HCT116 (cell line): ENCODE data around the gene SLC38A2. TPM values are rescaled to one million over a fixed set of nuclear protein-coding genes. Genes with fewer than 3 reads are reported as not detected.

Experiments used
- ATAC-seq: fragments of 200-7000 bp; cut with Tn5 transposase; 2 replicates; pipeline ENCODE4 v1.9.1; 2020; ENCODE audit warnings: mild to moderate bottlenecking, moderate library complexity
- BruUV-seq: library from RNA; stranded (reverse); fragments of 400-500 nt; replicated peaks from 2 replicates; lab custom pipeline; 2021; lab: Mats Ljungman, UMichigan
- CTCF ChIA-PET: fragments of 300-600 bp; sonication (Branson Sonifier 250); formaldehyde crosslinking; loops from one replicate; lab custom pipeline; 2021; ENCODE audit warnings: antibody characterized with exemption; lab: Charles Lee
- POLR2A ChIA-PET: fragments of 300-600, 350-600 bp; sonication (Branson Sonifier 250); formaldehyde crosslinking; loops from one replicate; lab custom pipeline; 2021; ENCODE audit warnings: antibody characterized with exemption; lab: Charles Lee
- RAD21 ChIA-PET, 2 experiments: fragments of 300-600 bp; sonication (Branson Sonifier 250); formaldehyde crosslinking; loops; one replicate each; lab custom pipeline; 2023; ENCODE audit warnings: low total read pairs in 2 of 2; ENCODE audit not compliant: uncharacterized antibody in 2 of 2, unreplicated experiment in 2 of 2, low non-redundant PET in 1 of 2; lab: Charles Lee
- DNase-seq: peaks from one replicate; pipeline ENCODE4 v3.0.0-alpha.2; 2010; ENCODE audit warnings: low read depth, low spot score
- H2AFZ ChIP-seq: fragments of 200-600 bp; shearing (Covaris generic), sonication (generic); 2 replicates; pipeline ENCODE4 v1.6.1; 2017; ENCODE audit warnings: low read depth, mixed run types, mixed read lengths, antibody characterized with exemption, low read length; ENCODE audit not compliant: poor library complexity, severe bottlenecking
- H3K27ac ChIP-seq: 2 replicates; pipeline ENCODE4 v1.5.1; 2012; ENCODE audit warnings: low read depth, low read length
- H3K27me3 ChIP-seq: fragments of 200-600 bp; sonication (generic); 2 replicates; pipeline ENCODE4 v1.6.1; 2016; ENCODE audit warnings: mixed run types, low read length, mixed read lengths; ENCODE audit not compliant: insufficient read depth
- H3K36me3 ChIP-seq, 2 experiments: fragments of 200-500 bp in 1 of 2; fragments of 200-600 bp in 1 of 2; sonication (Bioruptor generic) in 1 of 2; sonication (generic) in 1 of 2; 2 replicates each; pipeline versions ENCODE4 v1.5.1 to v1.6.1; 2014 to 2016; ENCODE audit warnings: low read length in 2 of 2, inconsistent platforms in 1 of 2, mixed read lengths in 1 of 2, mixed run types in 1 of 2; ENCODE audit not compliant: insufficient read depth in 2 of 2, control insufficient read depth in 1 of 2
- H3K4me1 ChIP-seq, 2 experiments: fragments of 200-600 bp in 1 of 2; sonication (generic) in 1 of 2; 2 replicates each; pipeline versions ENCODE4 v1.5.1 to v1.6.1; 2012 to 2017; ENCODE audit warnings: low read length in 2 of 2, inconsistent platforms in 1 of 2, mild to moderate bottlenecking in 1 of 2, mixed read lengths in 1 of 2, mixed run types in 1 of 2, moderate library complexity in 1 of 2; ENCODE audit not compliant: insufficient read depth in 2 of 2, control insufficient read depth in 1 of 2
- H3K4me2 ChIP-seq: fragments of 200-600 bp; sonication (generic); 2 replicates; pipeline ENCODE4 v1.6.1; 2017; ENCODE audit warnings: mixed run types, low read length, mixed read lengths
- H3K4me3 ChIP-seq, 2 experiments: fragments of 200-600 bp in 1 of 2; sonication (generic) in 1 of 2; replicated peaks in 1 of 2; 2 replicates each; pipeline ENCODE4 v1.5.1; 2011 to 2016; ENCODE audit warnings: low read length in 2 of 2, control low read depth in 1 of 2, low read depth in 1 of 2, mild to moderate bottlenecking in 1 of 2, mixed read lengths in 1 of 2, mixed run types in 1 of 2
- H3K79me2 ChIP-seq: fragments of 200-600 bp; sonication (generic); 2 replicates; pipeline ENCODE4 v1.6.1; 2017; ENCODE audit warnings: mild to moderate bottlenecking, mixed run types, low read length, moderate library complexity, mixed read lengths; ENCODE audit not compliant: insufficient read depth
- H3K9ac ChIP-seq: fragments of 200-600 bp; sonication (generic); 2 replicates; pipeline ENCODE4 v1.6.1; 2016; ENCODE audit warnings: low read length, mixed read lengths
- H3K9me2 ChIP-seq: fragments of 200-600 bp; sonication (generic), shearing (Covaris generic); 2 replicates; pipeline ENCODE4 v1.6.1; 2017; ENCODE audit warnings: mixed run types, mild to moderate bottlenecking, moderate library complexity; ENCODE audit not compliant: insufficient read depth
- H3K9me3 ChIP-seq, 2 experiments: fragments of 200-500 bp in 1 of 2; fragments of 200-600 bp in 1 of 2; sonication (Bioruptor generic) in 1 of 2; sonication (generic) in 1 of 2; 2 replicates each; pipeline ENCODE4 v1.6.1; 2014 to 2017; ENCODE audit warnings: low read length in 2 of 2, mixed read lengths in 2 of 2, inconsistent platforms in 1 of 2, low read depth in 1 of 2, mild to moderate bottlenecking in 1 of 2, mixed run types in 1 of 2, moderate library complexity in 1 of 2; ENCODE audit not compliant: control insufficient read depth in 1 of 2, insufficient read depth in 1 of 2
- H4K20me1 ChIP-seq: fragments of 200-600 bp; sonication (generic), shearing (Covaris generic); 2 replicates; pipeline ENCODE4 v1.6.1; 2017; ENCODE audit warnings: mixed run types, mild to moderate bottlenecking, moderate library complexity; ENCODE audit not compliant: insufficient read depth
- CBX3 ChIP-seq: IDR thresholded peaks from 2 replicates; pipeline ENCODE4 v1.6.1; 2012; ENCODE audit warnings: low read depth
- CEBPB ChIP-seq: IDR thresholded peaks from 2 replicates; pipeline ENCODE4 v1.6.1; 2012; ENCODE audit warnings: low read depth
- EGR1 ChIP-seq: IDR thresholded peaks from 2 replicates; pipeline ENCODE4 v1.6.1; 2012; ENCODE audit warnings: low read depth
- EZH2 ChIP-seq: fragments of 200-600 bp; sonication (generic); IDR thresholded peaks from 2 replicates; pipeline ENCODE4 v1.6.1; 2017; ENCODE audit warnings: antibody characterized with exemption, mixed run types
- EZH2phosphoT487 ChIP-seq: fragments of 200-600 bp; IDR thresholded peaks from 2 replicates; pipeline ENCODE4 v1.6.1; 2018; ENCODE audit warnings: antibody characterized with exemption, borderline replicate concordance
- FOSL1 ChIP-seq: IDR thresholded peaks from 2 replicates; pipeline ENCODE4 v1.6.1; 2012; ENCODE audit warnings: low read depth
- SIN3A ChIP-seq: IDR thresholded peaks from 2 replicates; pipeline ENCODE4 v1.6.1; 2012; ENCODE audit warnings: low read depth
- SRF ChIP-seq: IDR thresholded peaks from 2 replicates; pipeline ENCODE4 v1.6.1; 2012; ENCODE audit warnings: low read depth
- ZFX ChIP-seq: fragments of 450-650 bp; IDR thresholded peaks from 2 replicates; pipeline ENCODE4 v1.6.1; 2017
- intact Hi-C: fragments of 100-400 bp; cut with micrococcal nuclease; formaldehyde crosslinking; loops from 2 replicates; pipeline ENCODE4 v1.10.0; 2022
- total RNA-seq: library from RNA; stranded (reverse); gene quantifications from one replicate; pipeline ENCODE4 v1.2.1, GENCODE V29; 2021; ENCODE audit not compliant: unreplicated experiment
- TF ChIP-seq, protein P1 (sequence below): IDR thresholded peaks from 2 replicates; pipeline ENCODE4 v1.6.1; 2012
- TF ChIP-seq, protein P2 (sequence below): IDR thresholded peaks from 2 replicates; pipeline ENCODE4 v1.6.1; 2011; ENCODE audit warnings: mild to moderate bottlenecking, low read length, moderate library complexity; ENCODE audit not compliant: insufficient replicate concordance; ENCODE audit errors: extremely low read depth

The SLC38A2 gene
- total RNA-seq, 1 experiment from 2014 or later = 1,049 TPM

DNA sequence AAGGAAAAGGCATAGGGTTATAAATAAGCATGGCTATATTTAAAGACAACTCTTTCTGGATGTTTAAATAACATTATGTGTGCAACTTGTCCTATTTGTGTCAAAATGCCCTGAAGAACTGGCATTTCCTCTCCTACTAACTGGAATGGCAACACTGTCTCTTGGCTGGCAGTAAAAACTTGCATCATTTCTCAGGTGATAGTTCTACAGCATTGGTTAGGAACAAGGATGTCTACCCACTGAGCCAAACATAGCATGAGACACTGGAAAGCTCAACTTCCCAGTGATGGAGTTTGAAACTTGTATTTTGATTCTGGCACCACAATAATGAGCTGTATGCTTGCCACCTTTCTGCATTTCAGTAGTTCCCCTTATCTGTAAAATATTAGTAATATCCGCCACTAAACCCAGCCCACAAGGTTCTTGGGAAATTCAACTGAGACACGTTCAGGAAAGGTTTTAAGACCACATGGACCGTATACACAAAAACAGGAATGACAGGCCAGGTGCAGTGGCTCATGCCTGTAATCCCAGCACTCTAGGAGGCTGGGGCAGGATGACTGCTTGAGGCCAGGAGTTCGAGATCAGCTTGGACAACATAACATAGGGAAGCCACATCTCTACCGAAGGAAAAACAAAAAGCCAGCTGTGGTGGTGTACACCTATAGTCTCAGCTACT lies 5.1 kb downstream of the SLC38A2 start:
- Histone ChIP-seq H2AFZ (no peak overlapping the region), H3K4me2 (peak overlapping the region; percentile 1; the same call in 1 of the 2 replicates), H4K20me1 (peaks cover 81% of the 10 kb centered on the region)
- ATAC-seq = no peak
- TF ChIP-seq SIN3A = peak; percentile 29; the same call in 1 of the 2 replicates
- TF ChIP-seq CEBPB = peak; percentile 1; the same call in 1 of the 2 replicates
- no peak for TF ChIP-seq ZFX
- TF ChIP-seq, all 23 proteins: peak for 2
- ChIA-PET POLR2A (interaction anchor here (1.0 to 7.6 kb wide), 11 partner anchors 9 to 377 kb away, joined by 3 to 82 read pairs (median 4); partner anchors contain the start of gene SCAF11), RAD21 (no interaction called here), CTCF (no interaction called here)
- Histone ChIP-seq H3K9ac (no peak overlapping the region), H3K9me3 (no peaks in the 10 kb centered on the region), H3K27me3 (no peaks in the 10 kb centered on the region), H3K36me3 (peaks cover 82 to 86% of the 10 kb centered on the region in 2 experiments), H3K4me1 (peaks cover 32 to 62% of the 10 kb centered on the region in 2 experiments), H3K9me2 (no peaks in the 10 kb centered on the region), H3K27ac (peak overlapping the region; percentile 7; the same call in 1 of the 2 replicates), H3K79me2 (peaks cover 100% of the 10 kb centered on the region), H3K4me3 (no peak overlapping the region)
- intact Hi-C loops = loop anchor here (5.0 kb wide), 1 partner anchor 85 kb away; no protein-coding TSS in a partner anchor
- DNase-seq = no peak
- BruUV-seq = no TSS peak

GRCh38 chr12:46366771-46367170 lies 5.8 kb downstream of the SLC38A2 start:
- TF ChIP-seq EZH2 (no peak), SRF (no peak), ZFX (no peak), EZH2phosphoT487 (no peak), FOSL1 (no peak), CBX3 (no peak), EGR1 (no peak)
- TF ChIP-seq, protein P1, sequence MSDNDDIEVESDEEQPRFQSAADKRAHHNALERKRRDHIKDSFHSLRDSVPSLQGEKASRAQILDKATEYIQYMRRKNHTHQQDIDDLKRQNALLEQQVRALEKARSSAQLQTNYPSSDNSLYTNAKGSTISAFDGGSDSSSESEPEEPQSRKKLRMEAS = no peak
- TF ChIP-seq, protein P2, sequence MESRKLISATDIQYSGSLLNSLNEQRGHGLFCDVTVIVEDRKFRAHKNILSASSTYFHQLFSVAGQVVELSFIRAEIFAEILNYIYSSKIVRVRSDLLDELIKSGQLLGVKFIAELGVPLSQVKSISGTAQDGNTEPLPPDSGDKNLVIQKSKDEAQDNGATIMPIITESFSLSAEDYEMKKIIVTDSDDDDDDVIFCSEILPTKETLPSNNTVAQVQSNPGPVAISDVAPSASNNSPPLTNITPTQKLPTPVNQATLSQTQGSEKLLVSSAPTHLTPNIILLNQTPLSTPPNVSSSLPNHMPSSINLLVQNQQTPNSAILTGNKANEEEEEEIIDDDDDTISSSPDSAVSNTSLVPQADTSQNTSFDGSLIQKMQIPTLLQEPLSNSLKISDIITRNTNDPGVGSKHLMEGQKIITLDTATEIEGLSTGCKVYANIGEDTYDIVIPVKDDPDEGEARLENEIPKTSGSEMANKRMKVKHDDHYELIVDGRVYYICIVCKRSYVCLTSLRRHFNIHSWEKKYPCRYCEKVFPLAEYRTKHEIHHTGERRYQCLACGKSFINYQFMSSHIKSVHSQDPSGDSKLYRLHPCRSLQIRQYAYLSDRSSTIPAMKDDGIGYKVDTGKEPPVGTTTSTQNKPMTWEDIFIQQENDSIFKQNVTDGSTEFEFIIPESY = no peak
- TF ChIP-seq, all 23 proteins: peak for 0
- intact Hi-C loops = loop anchor here (5.0 kb wide), 1 partner anchor 86 kb away; no protein-coding TSS in a partner anchor
- peak overlapping the region; percentile 30; the same call in 1 of the 2 replicates for H3K27ac ChIP-seq
- BruUV-seq = no TSS peak
- H2AFZ ChIP-seq = no peak overlapping the region
- peaks cover 88% of the 10 kb centered on the region for H4K20me1 ChIP-seq
- H3K27me3 ChIP-seq = no peaks in the 10 kb centered on the region
- H3K4me3 ChIP-seq = no peak overlapping the region
- no peak overlapping the region for H3K9ac ChIP-seq
- DNase-seq (no peak), ATAC-seq (no peak)
- no peaks in the 10 kb centered on the region for H3K9me3 ChIP-seq
- H3K9me2 ChIP-seq = no peaks in the 10 kb centered on the region
- peaks cover 100% of the 10 kb centered on the region for H3K79me2 ChIP-seq
- peaks cover 32 to 62% of the 10 kb centered on the region in 2 experiments for H3K4me1 ChIP-seq
- H3K4me2 ChIP-seq = no peak overlapping the region
- H3K36me3 ChIP-seq = peaks cover 89 to 93% of the 10 kb centered on the region in 2 experiments
- CTCF ChIA-PET = no interaction called here
- RAD21 ChIA-PET = no interaction called here
- POLR2A ChIA-PET = interaction anchor here (1.2 to 7.6 kb wide), 8 partner anchors 9 to 308 kb away, joined by 3 to 82 read pairs (median 4); no protein-coding TSS in a partner anchor
